ENCODE measurements around the gene BICD2.

The BICD2 gene

GRCh38 chr9:92762781-92763708 lies 1.6 kb downstream of the BICD2 start:
- H3K27ac ChIP-seq (ENCODE audit: low read length), result peak overlapping the region; percentile 85
- H3K9me3 ChIP-seq (replicated peaks; ENCODE audit: insufficient read depth, low read length), result no peaks in the 10 kb centered on the region
- peak overlapping the region; percentile 88 for H3K9ac ChIP-seq (ENCODE audit: low read length)
- H3K4me3 ChIP-seq (ENCODE audit: low read length), result peak overlapping the region; percentile 96
- peaks cover 65% of the 10 kb centered on the region for H3K79me2 ChIP-seq (ENCODE audit: low read length)
- H3K4me1 ChIP-seq (ENCODE audit: low read length), result peaks cover 45% of the 10 kb centered on the region
- TF ChIP-seq EZH2 (optimal IDR thresholded peaks at IDR 0.05; ENCODE audit: low read depth, low read length) (no peak), CTCF (IDR thresholded peaks at IDR 0.05; ENCODE audit: low read length) (no peak), EZH2phosphoT487 (IDR thresholded peaks at IDR 0.05; ENCODE audit: low read length) (no peak)
- peaks cover 35% of the 10 kb centered on the region for H3F3A ChIP-seq (ENCODE audit: insufficient read depth, low read length)
- peak overlapping the region; percentile 93 for H3K4me2 ChIP-seq (ENCODE audit: low read depth, low read length)
- DNase-seq, result peak; percentile 36
- H3K27me3 ChIP-seq (replicated peaks; ENCODE audit: insufficient read depth, low read length), result no peaks in the 10 kb centered on the region
- H3K9me2 ChIP-seq (replicated peaks; ENCODE audit: insufficient read depth, low read length), result no peaks in the 10 kb centered on the region
- no peak overlapping the region for H2AFZ ChIP-seq (ENCODE audit: low read length)
- no peaks in the 10 kb centered on the region for H4K20me1 ChIP-seq (ENCODE audit: insufficient read depth, low read length)
- no peaks in the 10 kb centered on the region for H3K36me3 ChIP-seq (replicated peaks; ENCODE audit: insufficient read depth, low read length)

GRCh38 chr9:92762196-92762595 lies 2.4 kb downstream of the BICD2 start:
- Histone ChIP-seq H3K79me2 (ENCODE audit: low read length) (peaks cover 72% of the 10 kb centered on the region), H3K27ac (ENCODE audit: low read length) (peak overlapping the region; percentile 85), H3K4me2 (ENCODE audit: low read depth, low read length) (peak overlapping the region; percentile 93), H4K20me1 (ENCODE audit: insufficient read depth, low read length) (no peaks in the 10 kb centered on the region), H3K4me1 (ENCODE audit: low read length) (peaks cover 45% of the 10 kb centered on the region), H3K9ac (ENCODE audit: low read length) (peak overlapping the region; percentile 88), H3K9me3 (replicated peaks; ENCODE audit: insufficient read depth, low read length) (no peaks in the 10 kb centered on the region), H3K4me3 (ENCODE audit: low read length) (peak overlapping the region; percentile 96), H3K27me3 (replicated peaks; ENCODE audit: insufficient read depth, low read length) (no peaks in the 10 kb centered on the region), H3K36me3 (replicated peaks; ENCODE audit: insufficient read depth, low read length) (no peaks in the 10 kb centered on the region), H2AFZ (ENCODE audit: low read length) (no peak overlapping the region), H3K9me2 (replicated peaks; ENCODE audit: insufficient read depth, low read length) (no peaks in the 10 kb centered on the region), H3F3A (ENCODE audit: insufficient read depth, low read length) (peaks cover 37% of the 10 kb centered on the region)
- peak; percentile 78 for DNase-seq
- no peak for TF ChIP-seq EZH2 (optimal IDR thresholded peaks at IDR 0.05; ENCODE audit: low read depth, low read length)
- TF ChIP-seq EZH2phosphoT487 (IDR thresholded peaks at IDR 0.05; ENCODE audit: low read length), result no peak
- TF ChIP-seq CTCF (IDR thresholded peaks at IDR 0.05; ENCODE audit: low read length), result no peak

- Histone ChIP-seq H3K9me3 (replicated peaks; ENCODE audit: insufficient read depth, low read length) (no peaks in the 10 kb centered on the region), H3K27ac (ENCODE audit: low read length) (peak overlapping the region; percentile 85; the same call in 1 of the 2 replicates), H3K79me2 (ENCODE audit: low read length) (peaks cover 77% of the 10 kb centered on the region), H3K36me3 (replicated peaks; ENCODE audit: insufficient read depth, low read length) (no peaks in the 10 kb centered on the region), H3K27me3 (replicated peaks; ENCODE audit: insufficient read depth, low read length) (no peaks in the 10 kb centered on the region), H3K9ac (ENCODE audit: low read length) (peak overlapping the region; percentile 21; the same call in 1 of the 2 replicates), H3K4me3 (ENCODE audit: low read length) (peak overlapping the region; percentile 96), H3K4me2 (ENCODE audit: low read depth, low read length) (peak overlapping the region; percentile 93), H2AFZ (ENCODE audit: low read length) (no peak overlapping the region), H4K20me1 (ENCODE audit: insufficient read depth, low read length) (no peaks in the 10 kb centered on the region), H3K4me1 (ENCODE audit: low read length) (peaks cover 50% of the 10 kb centered on the region), H3K9me2 (replicated peaks; ENCODE audit: insufficient read depth, low read length) (no peaks in the 10 kb centered on the region), H3F3A (ENCODE audit: insufficient read depth, low read length) (peaks cover 37% of the 10 kb centered on the region)
- no peak for TF ChIP-seq EZH2phosphoT487 (IDR thresholded peaks at IDR 0.05; ENCODE audit: low read length)
- no peak for TF ChIP-seq EZH2 (optimal IDR thresholded peaks at IDR 0.05; ENCODE audit: low read depth, low read length)
- TF ChIP-seq CTCF (IDR thresholded peaks at IDR 0.05; ENCODE audit: low read length), result no peak
- DNase-seq, result no peak
Measured at GRCh38 chr9:92761686-92762085, 2.9 kb downstream of the BICD2 start.

Measured in MM.1S (cell line).